Measurements from ENCODE around the gene GPC6.

GPC6 gene

DNA sequence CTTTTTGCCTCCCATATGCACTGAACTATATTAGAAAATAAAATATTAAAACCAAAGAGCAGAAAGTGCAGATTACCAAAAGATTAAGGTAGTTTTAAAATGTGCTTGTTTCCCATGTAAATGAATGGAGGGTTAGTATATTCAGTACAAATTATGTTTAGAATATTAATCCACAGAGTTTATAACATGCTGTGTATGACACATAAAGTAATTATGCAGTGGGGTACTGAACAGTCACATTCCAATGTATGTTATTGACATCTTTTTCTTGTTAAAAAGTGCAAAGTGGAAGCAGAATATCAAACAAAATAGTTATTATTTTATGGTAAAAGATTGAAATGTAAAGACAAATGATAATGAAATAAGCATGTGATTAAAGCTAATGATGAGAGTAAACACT, 79.3 kb downstream of the GPC6 start:
- no peaks in the 10 kb centered on the region for H3K36me3 ChIP-seq (replicated peaks; ENCODE audit: low read depth, low read length)
- no peaks in the 10 kb centered on the region for H3K79me2 ChIP-seq (ENCODE audit: low read length)
- H4K20me1 ChIP-seq (ENCODE audit: insufficient read depth, low read length), result no peaks in the 10 kb centered on the region
- H3K27me3 ChIP-seq (ENCODE audit: low read depth, low read length), result no peaks in the 10 kb centered on the region
- no peak overlapping the region for H3K4me3 ChIP-seq (ENCODE audit: low read length)
- no peak overlapping the region for H2AFZ ChIP-seq (ENCODE audit: low read depth, low read length)
- no peak overlapping the region for H3K9ac ChIP-seq (ENCODE audit: low read length)
- no peak overlapping the region for H3K27ac ChIP-seq (ENCODE audit: low read length)
- H3K4me1 ChIP-seq (ENCODE audit: low read length), result no peaks in the 10 kb centered on the region
- H3K9me3 ChIP-seq (ENCODE audit: insufficient read depth, low read length), result no peaks in the 10 kb centered on the region
- TF ChIP-seq, protein P1, sequence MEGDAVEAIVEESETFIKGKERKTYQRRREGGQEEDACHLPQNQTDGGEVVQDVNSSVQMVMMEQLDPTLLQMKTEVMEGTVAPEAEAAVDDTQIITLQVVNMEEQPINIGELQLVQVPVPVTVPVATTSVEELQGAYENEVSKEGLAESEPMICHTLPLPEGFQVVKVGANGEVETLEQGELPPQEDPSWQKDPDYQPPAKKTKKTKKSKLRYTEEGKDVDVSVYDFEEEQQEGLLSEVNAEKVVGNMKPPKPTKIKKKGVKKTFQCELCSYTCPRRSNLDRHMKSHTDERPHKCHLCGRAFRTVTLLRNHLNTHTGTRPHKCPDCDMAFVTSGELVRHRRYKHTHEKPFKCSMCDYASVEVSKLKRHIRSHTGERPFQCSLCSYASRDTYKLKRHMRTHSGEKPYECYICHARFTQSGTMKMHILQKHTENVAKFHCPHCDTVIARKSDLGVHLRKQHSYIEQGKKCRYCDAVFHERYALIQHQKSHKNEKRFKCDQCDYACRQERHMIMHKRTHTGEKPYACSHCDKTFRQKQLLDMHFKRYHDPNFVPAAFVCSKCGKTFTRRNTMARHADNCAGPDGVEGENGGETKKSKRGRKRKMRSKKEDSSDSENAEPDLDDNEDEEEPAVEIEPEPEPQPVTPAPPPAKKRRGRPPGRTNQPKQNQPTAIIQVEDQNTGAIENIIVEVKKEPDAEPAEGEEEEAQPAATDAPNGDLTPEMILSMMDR (IDR thresholded peaks at IDR 0.05; ENCODE audit: low read depth, low read length), result no peak
- TF ChIP-seq EZH2phosphoT487 (IDR thresholded peaks at IDR 0.05; ENCODE audit: low read depth), result no peak
- H3K4me2 ChIP-seq (ENCODE audit: low read length), result no peak overlapping the region

DNA sequence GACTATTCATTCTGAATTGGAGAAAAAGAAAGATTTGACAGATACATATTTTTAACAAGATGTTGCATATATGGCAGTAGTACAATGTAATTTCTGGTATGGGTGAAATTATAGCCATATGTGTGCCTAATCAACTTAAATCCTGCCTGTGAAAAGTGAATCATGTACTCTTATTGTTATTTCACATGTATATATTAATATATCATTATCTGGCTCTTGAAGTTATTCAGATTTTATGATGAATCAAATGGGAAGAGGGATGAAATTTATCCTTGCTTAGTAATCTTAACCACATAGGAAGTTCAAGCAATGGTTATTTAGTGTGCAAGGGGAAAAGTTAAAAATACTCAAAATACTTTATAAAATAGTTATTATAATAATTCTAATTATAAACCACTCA, 80.5 kb downstream of the GPC6 start:
- H3K36me3 ChIP-seq (replicated peaks; ENCODE audit: low read depth, low read length), result no peaks in the 10 kb centered on the region
- H3K27ac ChIP-seq (ENCODE audit: low read length), result no peak overlapping the region
- no peaks in the 10 kb centered on the region for H3K9me3 ChIP-seq (ENCODE audit: insufficient read depth, low read length)
- H3K79me2 ChIP-seq (ENCODE audit: low read length), result no peaks in the 10 kb centered on the region
- H3K4me1 ChIP-seq (ENCODE audit: low read length), result no peaks in the 10 kb centered on the region
- no peak overlapping the region for H3K4me2 ChIP-seq (ENCODE audit: low read length)
- no peak overlapping the region for H3K9ac ChIP-seq (ENCODE audit: low read length)
- TF ChIP-seq, protein P1 (IDR thresholded peaks at IDR 0.05; ENCODE audit: low read depth, low read length), result no peak
- no peak for TF ChIP-seq EZH2phosphoT487 (IDR thresholded peaks at IDR 0.05; ENCODE audit: low read depth)
- no peaks in the 10 kb centered on the region for H4K20me1 ChIP-seq (ENCODE audit: insufficient read depth, low read length)
- no peaks in the 10 kb centered on the region for H3K27me3 ChIP-seq (ENCODE audit: low read depth, low read length)
- H2AFZ ChIP-seq (ENCODE audit: low read depth, low read length), result no peak overlapping the region
- no peak overlapping the region for H3K4me3 ChIP-seq (ENCODE audit: low read length)

DNA sequence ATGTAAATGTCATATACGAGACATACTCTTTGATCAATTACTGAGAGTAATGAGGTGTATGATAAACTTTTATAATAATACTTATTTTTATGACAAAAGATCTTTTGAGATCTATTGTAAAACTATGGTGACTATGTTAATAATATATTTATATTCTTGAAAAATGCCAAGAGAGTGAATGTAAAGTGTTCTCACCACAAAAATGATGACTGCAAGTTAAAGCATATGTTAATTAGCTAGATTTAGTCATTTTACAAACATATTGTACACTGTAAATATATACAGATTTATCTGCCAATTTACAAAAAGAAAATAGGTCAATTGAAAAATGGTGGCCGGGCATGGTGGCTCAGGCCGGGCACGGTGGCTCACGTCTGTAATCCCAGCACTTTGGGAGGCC, 81.0 kb downstream of the GPC6 start:
- H4K20me1 ChIP-seq (ENCODE audit: insufficient read depth, low read length), result no peaks in the 10 kb centered on the region

DNA sequence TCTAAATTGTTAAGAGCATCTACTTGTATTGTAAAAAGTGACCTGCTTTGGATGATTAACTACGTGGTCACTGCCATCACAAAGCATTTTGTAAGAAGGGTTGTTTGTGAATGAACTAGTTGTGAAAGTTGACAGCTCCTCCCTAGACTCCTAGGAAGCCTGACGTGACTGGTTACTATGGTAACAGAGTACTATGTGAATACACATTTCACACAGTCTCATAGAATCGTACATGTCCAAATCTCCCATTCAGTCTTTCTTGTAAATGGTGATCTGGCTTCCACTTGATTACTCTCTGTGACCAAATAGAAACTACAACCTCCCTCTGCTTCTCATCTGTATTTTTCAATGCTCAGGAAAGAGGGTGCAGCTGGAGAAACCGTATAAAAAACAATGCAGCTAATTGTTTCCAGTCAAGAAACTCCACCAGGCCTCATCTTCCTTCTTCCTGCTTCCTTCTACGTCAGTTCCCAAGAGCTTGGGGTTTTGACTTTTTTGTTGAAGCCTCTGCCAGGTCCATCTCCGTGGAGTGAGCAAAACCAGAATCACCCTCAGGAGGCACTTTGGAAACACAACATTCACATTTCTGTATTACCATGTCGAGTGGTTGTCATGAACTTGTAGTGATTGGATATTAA, 83.4 kb downstream of the GPC6 start:
- no peak overlapping the region for H3K4me3 ChIP-seq (ENCODE audit: low read length)
- no peaks in the 10 kb centered on the region for H3K79me2 ChIP-seq (ENCODE audit: low read length)
- no peaks in the 10 kb centered on the region for H3K4me1 ChIP-seq (ENCODE audit: low read length)
- H3K27ac ChIP-seq (ENCODE audit: low read length), result no peak overlapping the region
- peak overlapping the region; percentile 26; the same call in 1 of the 2 replicates for H2AFZ ChIP-seq (ENCODE audit: low read depth, low read length)
- TF ChIP-seq EZH2phosphoT487 (IDR thresholded peaks at IDR 0.05; ENCODE audit: low read depth), result no peak
- TF ChIP-seq, protein P1 (IDR thresholded peaks at IDR 0.05; ENCODE audit: low read depth, low read length), result no peak
- no peak overlapping the region for H3K4me2 ChIP-seq (ENCODE audit: low read length)
- no peaks in the 10 kb centered on the region for H4K20me1 ChIP-seq (ENCODE audit: insufficient read depth, low read length)
- H3K9me3 ChIP-seq (ENCODE audit: insufficient read depth, low read length), result no peaks in the 10 kb centered on the region
- H3K27me3 ChIP-seq (ENCODE audit: low read depth, low read length), result no peaks in the 10 kb centered on the region
- H3K9ac ChIP-seq (ENCODE audit: low read length), result no peak overlapping the region
- no peaks in the 10 kb centered on the region for H3K36me3 ChIP-seq (replicated peaks; ENCODE audit: low read depth, low read length)

More for the DNA sequence above, 81.0 kb downstream of the GPC6 start:
- Histone ChIP-seq H3K4me3 (ENCODE audit: low read length) (no peak overlapping the region), H3K9me3 (ENCODE audit: insufficient read depth, low read length) (no peaks in the 10 kb centered on the region), H3K27ac (ENCODE audit: low read length) (no peak overlapping the region), H3K4me2 (ENCODE audit: low read length) (no peak overlapping the region), H3K27me3 (ENCODE audit: low read depth, low read length) (no peaks in the 10 kb centered on the region), H2AFZ (ENCODE audit: low read depth, low read length) (no peak overlapping the region), H3K4me1 (ENCODE audit: low read length) (no peaks in the 10 kb centered on the region), H3K9ac (ENCODE audit: low read length) (no peak overlapping the region), H3K36me3 (replicated peaks; ENCODE audit: low read depth, low read length) (no peaks in the 10 kb centered on the region), H3K79me2 (ENCODE audit: low read length) (no peaks in the 10 kb centered on the region)
- TF ChIP-seq, protein P1 (IDR thresholded peaks at IDR 0.05; ENCODE audit: low read depth, low read length), result no peak
- TF ChIP-seq EZH2phosphoT487 (IDR thresholded peaks at IDR 0.05; ENCODE audit: low read depth), result no peak
